Sigmoid colon (tissue), 4 donors: Measurements from ENCODE around the gene VWA2.

ENCODE experiments used
- POLR2A ChIP-seq, 2 donors: fragments of 450-650 bp; IDR thresholded peaks; one replicate each; pipeline ENCODE4 v1.6.1; 2016; ENCODE audit warnings: antibody characterized with exemption in 2 of 2, mild to moderate bottlenecking in 2 of 2, moderate library complexity in 2 of 2
- POLR2AphosphoS5 ChIP-seq, 4 donors: sonication (generic); formaldehyde crosslinking; IDR thresholded peaks; one replicate each; pipeline ENCODE4 v1.6.1; 2017; ENCODE audit warnings: antibody characterized with exemption in 4 of 4
- TF ChIP-seq, protein P1 (sequence below), 4 experiments: fragments of 450-650 bp in 3 of 4; fragments of 200-600 bp in 1 of 4; IDR thresholded peaks; one replicate each; pipeline ENCODE4 v1.5.1; 2016 to 2019; ENCODE audit warnings: antibody characterized with exemption in 4 of 4, mild to moderate bottlenecking in 3 of 4, moderate library complexity in 2 of 4

DNA sequence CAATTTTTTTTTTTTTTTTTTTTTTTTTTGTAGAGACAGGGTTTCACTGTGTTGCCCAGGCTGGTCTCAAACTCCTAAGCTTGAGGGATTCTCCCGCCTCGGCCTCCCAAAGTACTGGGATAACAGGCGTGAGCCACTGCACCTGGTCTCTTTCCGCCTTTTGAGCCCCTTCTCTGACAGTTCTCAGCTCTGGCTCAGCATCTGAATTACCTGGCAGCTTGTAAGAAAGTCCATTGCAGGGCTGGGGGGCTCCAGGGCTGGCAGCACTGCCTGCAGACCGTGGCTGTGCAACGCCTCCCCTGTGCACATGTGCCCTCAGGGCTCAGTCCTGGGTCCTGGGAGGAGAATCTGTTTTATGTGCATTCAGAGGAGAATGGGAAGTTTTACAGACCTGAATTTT is 37.6 kb downstream of the VWA2 start:
- no peak for TF ChIP-seq POLR2A (IDR thresholded peaks at IDR 0.05)
- TF ChIP-seq, protein P1, sequence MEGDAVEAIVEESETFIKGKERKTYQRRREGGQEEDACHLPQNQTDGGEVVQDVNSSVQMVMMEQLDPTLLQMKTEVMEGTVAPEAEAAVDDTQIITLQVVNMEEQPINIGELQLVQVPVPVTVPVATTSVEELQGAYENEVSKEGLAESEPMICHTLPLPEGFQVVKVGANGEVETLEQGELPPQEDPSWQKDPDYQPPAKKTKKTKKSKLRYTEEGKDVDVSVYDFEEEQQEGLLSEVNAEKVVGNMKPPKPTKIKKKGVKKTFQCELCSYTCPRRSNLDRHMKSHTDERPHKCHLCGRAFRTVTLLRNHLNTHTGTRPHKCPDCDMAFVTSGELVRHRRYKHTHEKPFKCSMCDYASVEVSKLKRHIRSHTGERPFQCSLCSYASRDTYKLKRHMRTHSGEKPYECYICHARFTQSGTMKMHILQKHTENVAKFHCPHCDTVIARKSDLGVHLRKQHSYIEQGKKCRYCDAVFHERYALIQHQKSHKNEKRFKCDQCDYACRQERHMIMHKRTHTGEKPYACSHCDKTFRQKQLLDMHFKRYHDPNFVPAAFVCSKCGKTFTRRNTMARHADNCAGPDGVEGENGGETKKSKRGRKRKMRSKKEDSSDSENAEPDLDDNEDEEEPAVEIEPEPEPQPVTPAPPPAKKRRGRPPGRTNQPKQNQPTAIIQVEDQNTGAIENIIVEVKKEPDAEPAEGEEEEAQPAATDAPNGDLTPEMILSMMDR (IDR thresholded peaks at IDR 0.05) = no peak
- TF ChIP-seq POLR2AphosphoS5 (IDR thresholded peaks at IDR 0.05) = no peak
